Neural progenitor cell (in vitro differentiated cells): ENCODE measurements around the gene KCNT1. TPM values are rescaled to one million over a fixed set of nuclear protein-coding genes. Genes with fewer than 3 reads are reported as not detected.
A peak's percentile ranks its signal among the peaks of the same experiment; 100 is the strongest.

Experiments
- DNase-seq: peaks from one replicate; pipeline ENCODE4 v3.0.0-alpha.2; 2016; ENCODE audit warnings: low spot score
- H2AFZ ChIP-seq: fragments of 200-600 bp; sonication (generic); replicated peaks from 2 replicates; pipeline ENCODE4 v1.6.1; 2016; ENCODE audit warnings: antibody characterized with exemption
- H3F3A ChIP-seq: fragments of 200-600 bp; sonication (generic); 2 replicates; pipeline ENCODE4 v1.6.1; 2016; ENCODE audit warnings: antibody characterized with exemption, low read depth
- H3K27ac ChIP-seq: fragments of 200-600 bp; sonication (generic); 2 replicates; pipeline ENCODE4 v1.5.1; 2016; ENCODE audit warnings: mild to moderate bottlenecking
- H3K27me3 ChIP-seq: fragments of 200-600 bp; sonication (generic); 2 replicates; pipeline ENCODE4 v1.6.1; 2016; ENCODE audit warnings: mild to moderate bottlenecking, moderate library complexity
- H3K36me3 ChIP-seq: fragments of 200-600 bp; sonication (generic); 2 replicates; pipeline ENCODE4 v1.5.1; 2016
- H3K4me1 ChIP-seq: fragments of 200-600 bp; sonication (generic); 2 replicates; pipeline ENCODE4 v1.6.1; 2016; ENCODE audit warnings: mixed run types
- H3K4me2 ChIP-seq: fragments of 200-600 bp; sonication (generic); 2 replicates; pipeline ENCODE4 v1.6.1; 2016
- H3K4me3 ChIP-seq: fragments of 200-600 bp; sonication (generic); 2 replicates; pipeline ENCODE4 v1.5.1; 2016
- H3K79me2 ChIP-seq: fragments of 200-600 bp; sonication (generic); 2 replicates; pipeline ENCODE4 v1.6.1; 2016; ENCODE audit warnings: low read depth
- H3K9ac ChIP-seq: fragments of 200-600 bp; sonication (generic); 2 replicates; pipeline ENCODE4 v1.6.1; 2016
- H3K9me3 ChIP-seq: fragments of 200-600 bp; sonication (generic); 2 replicates; pipeline ENCODE4 v1.5.1; 2016; ENCODE audit warnings: low read depth
- H4K20me1 ChIP-seq: fragments of 200-600 bp; sonication (generic); 2 replicates; pipeline ENCODE4 v1.6.1; 2016; ENCODE audit warnings: low read depth
- H3K27ac Mint-ChIP-seq: 3 replicates; pipeline ENCODE4 v1.8.0; 2021; ENCODE audit warnings: mixed read lengths
- H3K27me3 Mint-ChIP-seq: 2 replicates; pipeline ENCODE4 v1.8.0; 2022; ENCODE audit warnings: low read depth, mild to moderate bottlenecking, inconsistent platforms, moderate library complexity, mixed read lengths; ENCODE audit not compliant: insufficient read depth
- H3K36me3 Mint-ChIP-seq: 3 replicates; pipeline ENCODE4 v1.8.0; 2021; ENCODE audit warnings: mixed read lengths
- H3K4me1 Mint-ChIP-seq: 3 replicates; pipeline ENCODE4 v1.8.0; 2021; ENCODE audit warnings: mixed read lengths
- H3K4me3 Mint-ChIP-seq: 3 replicates; pipeline ENCODE4 v1.8.0; 2021; ENCODE audit warnings: mild to moderate bottlenecking, moderate library complexity, mixed read lengths
- H3K9me3 Mint-ChIP-seq: 3 replicates; pipeline ENCODE4 v1.8.0; 2020; ENCODE audit warnings: mixed read lengths
- CTCF ChIP-seq: fragments of 200-600 bp; sonication (generic); IDR thresholded peaks from 2 replicates; pipeline ENCODE4 v1.5.1; 2017; ENCODE audit warnings: antibody characterized with exemption, mild to moderate bottlenecking
- EZH2 ChIP-seq: fragments of 200-600 bp; sonication (generic); IDR thresholded peaks from 2 replicates; pipeline ENCODE4 v1.6.1; 2017; ENCODE audit warnings: antibody characterized with exemption, mild to moderate bottlenecking, moderate library complexity
- EZH2phosphoT487 ChIP-seq: fragments of 200-600 bp; sonication (generic); IDR thresholded peaks from 2 replicates; pipeline ENCODE4 v1.6.1; 2017; ENCODE audit warnings: antibody characterized with exemption
- total RNA-seq: library from RNA; depleted of rRNA; stranded (reverse); fragments of >200 nt; gene quantifications from 2 replicates; pipeline ENCODE4 v1.2.3, GENCODE V29; 2015; ENCODE audit warnings: low replicate concordance

The KCNT1 gene
- total RNA-seq, 1 donor from 2014 or later, result not detected

- no peak overlapping the region for H3K27ac ChIP-seq
- no peaks in the 10 kb centered on the region for H3K9me3 ChIP-seq
- no peaks in the 10 kb centered on the region for H4K20me1 ChIP-seq
- Mint-ChIP-seq H3K4me1 (no peaks in the 10 kb centered on the region), H3K27me3 (no peaks in the 10 kb centered on the region), H3K4me3 (no peak overlapping the region), H3K27ac (no peak overlapping the region), H3K36me3 (peaks cover 51% of the 10 kb centered on the region), H3K9me3 (no peaks in the 10 kb centered on the region)
- TF ChIP-seq CTCF, result no peak
- TF ChIP-seq EZH2phosphoT487, result no peak
- no peak overlapping the region for H2AFZ ChIP-seq
- no peaks in the 10 kb centered on the region for H3K4me1 ChIP-seq
- no peak overlapping the region for H3K4me3 ChIP-seq
- no peak for DNase-seq
- no peaks in the 10 kb centered on the region for H3K27me3 ChIP-seq
- peaks cover 8% of the 10 kb centered on the region for H3K36me3 ChIP-seq
- H3K4me2 ChIP-seq, result no peak overlapping the region
- no peaks in the 10 kb centered on the region for H3K79me2 ChIP-seq
- H3K9ac ChIP-seq, result no peak overlapping the region
- H3F3A ChIP-seq, result no peaks in the 10 kb centered on the region
These were observed 111.8 kb downstream of the KCNT1 start for GRCh38 chr9:135813671-135814290.

GRCh38 chr9:135814421-135815095 is 112.6 kb downstream of the KCNT1 start:
- H3K4me1 Mint-ChIP-seq, result no peaks in the 10 kb centered on the region
- Histone ChIP-seq H3K27me3 (no peaks in the 10 kb centered on the region), H3K9me3 (no peaks in the 10 kb centered on the region), H3K27ac (no peak overlapping the region), H3K4me1 (no peaks in the 10 kb centered on the region), H4K20me1 (no peaks in the 10 kb centered on the region), H2AFZ (no peak overlapping the region), H3K36me3 (peaks cover 8% of the 10 kb centered on the region), H3F3A (no peaks in the 10 kb centered on the region), H3K4me3 (no peak overlapping the region), H3K79me2 (peaks cover 2% of the 10 kb centered on the region), H3K4me2 (no peak overlapping the region), H3K9ac (no peak overlapping the region)
- peaks cover 54% of the 10 kb centered on the region for H3K36me3 Mint-ChIP-seq
- no peaks in the 10 kb centered on the region for H3K27me3 Mint-ChIP-seq
- no peak for TF ChIP-seq CTCF
- no peak for TF ChIP-seq EZH2phosphoT487
- TF ChIP-seq EZH2, result no peak
- no peaks in the 10 kb centered on the region for H3K9me3 Mint-ChIP-seq
- no peak overlapping the region for H3K27ac Mint-ChIP-seq
- DNase-seq, result no peak
- H3K4me3 Mint-ChIP-seq, result no peak overlapping the region

- Histone ChIP-seq H3K4me2 (no peak overlapping the region), H3K27me3 (no peaks in the 10 kb centered on the region), H3K4me1 (no peaks in the 10 kb centered on the region), H4K20me1 (peaks cover 3% of the 10 kb centered on the region), H3K27ac (no peak overlapping the region), H3K4me3 (no peak overlapping the region), H3K79me2 (peaks cover 10% of the 10 kb centered on the region), H3K9ac (no peak overlapping the region), H3F3A (no peaks in the 10 kb centered on the region), H3K36me3 (peaks cover 12% of the 10 kb centered on the region), H3K9me3 (no peaks in the 10 kb centered on the region), H2AFZ (no peak overlapping the region)
- H3K27me3 Mint-ChIP-seq, result no peaks in the 10 kb centered on the region
- no peak for DNase-seq
- H3K27ac Mint-ChIP-seq, result peak overlapping the region; percentile 21
- no peaks in the 10 kb centered on the region for H3K9me3 Mint-ChIP-seq
- H3K4me3 Mint-ChIP-seq, result no peak overlapping the region
- no peak for TF ChIP-seq CTCF
- TF ChIP-seq EZH2phosphoT487, result no peak
- no peak for TF ChIP-seq EZH2
- peaks cover 55% of the 10 kb centered on the region for H3K36me3 Mint-ChIP-seq
- no peaks in the 10 kb centered on the region for H3K4me1 Mint-ChIP-seq
These were observed 113.4 kb downstream of the KCNT1 start for GRCh38 chr9:135815413-135815812.
